ENCODE data around the gene FBRS.

GRCh38 chr16:30691907-30692306, 33.7 kb downstream of the FBRS start:
- TF ChIP-seq YY1 (IDR thresholded peaks at IDR 0.05; ENCODE audit: insufficient read depth, insufficient read length) = no peak
- no peak for TF ChIP-seq ZNF274 (IDR thresholded peaks at IDR 0.05; ENCODE audit: low read depth, low read length)
